Measurements from ENCODE around the gene EML6.

DNA sequence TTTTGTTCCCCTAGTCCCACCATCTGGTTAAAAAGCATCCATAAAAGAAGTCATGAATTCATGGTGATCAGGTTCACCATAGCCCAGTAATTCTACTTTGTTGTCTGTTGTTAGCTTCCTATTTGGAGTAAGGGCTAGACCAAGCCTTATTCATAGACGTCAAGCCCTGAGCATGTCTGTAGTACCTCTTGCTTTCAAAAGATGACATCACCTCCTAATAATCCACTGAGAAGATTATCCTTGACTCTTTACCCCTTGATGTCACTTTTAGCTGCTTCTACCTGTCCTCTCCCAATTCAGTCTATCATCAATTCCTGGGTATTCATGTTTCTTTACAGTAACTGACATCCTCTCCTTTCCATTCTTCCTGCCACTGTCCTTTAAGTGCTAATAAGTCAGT is 90.1 kb downstream of the EML6 start:
- TF ChIP-seq, protein P1, sequence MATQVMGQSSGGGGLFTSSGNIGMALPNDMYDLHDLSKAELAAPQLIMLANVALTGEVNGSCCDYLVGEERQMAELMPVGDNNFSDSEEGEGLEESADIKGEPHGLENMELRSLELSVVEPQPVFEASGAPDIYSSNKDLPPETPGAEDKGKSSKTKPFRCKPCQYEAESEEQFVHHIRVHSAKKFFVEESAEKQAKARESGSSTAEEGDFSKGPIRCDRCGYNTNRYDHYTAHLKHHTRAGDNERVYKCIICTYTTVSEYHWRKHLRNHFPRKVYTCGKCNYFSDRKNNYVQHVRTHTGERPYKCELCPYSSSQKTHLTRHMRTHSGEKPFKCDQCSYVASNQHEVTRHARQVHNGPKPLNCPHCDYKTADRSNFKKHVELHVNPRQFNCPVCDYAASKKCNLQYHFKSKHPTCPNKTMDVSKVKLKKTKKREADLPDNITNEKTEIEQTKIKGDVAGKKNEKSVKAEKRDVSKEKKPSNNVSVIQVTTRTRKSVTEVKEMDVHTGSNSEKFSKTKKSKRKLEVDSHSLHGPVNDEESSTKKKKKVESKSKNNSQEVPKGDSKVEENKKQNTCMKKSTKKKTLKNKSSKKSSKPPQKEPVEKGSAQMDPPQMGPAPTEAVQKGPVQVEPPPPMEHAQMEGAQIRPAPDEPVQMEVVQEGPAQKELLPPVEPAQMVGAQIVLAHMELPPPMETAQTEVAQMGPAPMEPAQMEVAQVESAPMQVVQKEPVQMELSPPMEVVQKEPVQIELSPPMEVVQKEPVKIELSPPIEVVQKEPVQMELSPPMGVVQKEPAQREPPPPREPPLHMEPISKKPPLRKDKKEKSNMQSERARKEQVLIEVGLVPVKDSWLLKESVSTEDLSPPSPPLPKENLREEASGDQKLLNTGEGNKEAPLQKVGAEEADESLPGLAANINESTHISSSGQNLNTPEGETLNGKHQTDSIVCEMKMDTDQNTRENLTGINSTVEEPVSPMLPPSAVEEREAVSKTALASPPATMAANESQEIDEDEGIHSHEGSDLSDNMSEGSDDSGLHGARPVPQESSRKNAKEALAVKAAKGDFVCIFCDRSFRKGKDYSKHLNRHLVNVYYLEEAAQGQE (IDR thresholded peaks at IDR 0.05; ENCODE audit: low read depth, low read length): no peak
- TF ChIP-seq EP300 (IDR thresholded peaks at IDR 0.05; ENCODE audit: borderline replicate concordance in 1 of 2, low read depth in 1 of 2, low read length in 1 of 2): no peak
- TF ChIP-seq USF2 (IDR thresholded peaks at IDR 0.05; ENCODE audit: borderline replicate concordance, low read depth, low read length): no peak
- TF ChIP-seq, protein P2, sequence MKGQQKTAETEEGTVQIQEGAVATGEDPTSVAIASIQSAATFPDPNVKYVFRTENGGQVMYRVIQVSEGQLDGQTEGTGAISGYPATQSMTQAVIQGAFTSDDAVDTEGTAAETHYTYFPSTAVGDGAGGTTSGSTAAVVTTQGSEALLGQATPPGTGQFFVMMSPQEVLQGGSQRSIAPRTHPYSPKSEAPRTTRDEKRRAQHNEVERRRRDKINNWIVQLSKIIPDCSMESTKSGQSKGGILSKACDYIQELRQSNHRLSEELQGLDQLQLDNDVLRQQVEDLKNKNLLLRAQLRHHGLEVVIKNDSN (IDR thresholded peaks at IDR 0.05; ENCODE audit: borderline replicate concordance, low read depth): no peak
- TF ChIP-seq SIN3A (IDR thresholded peaks at IDR 0.05; ENCODE audit: borderline replicate concordance, low read depth, low read length): no peak
- TF ChIP-seq CHD2 (IDR thresholded peaks at IDR 0.05; ENCODE audit: low read length, partially characterized antibody): no peak
- TF ChIP-seq, protein P3, sequence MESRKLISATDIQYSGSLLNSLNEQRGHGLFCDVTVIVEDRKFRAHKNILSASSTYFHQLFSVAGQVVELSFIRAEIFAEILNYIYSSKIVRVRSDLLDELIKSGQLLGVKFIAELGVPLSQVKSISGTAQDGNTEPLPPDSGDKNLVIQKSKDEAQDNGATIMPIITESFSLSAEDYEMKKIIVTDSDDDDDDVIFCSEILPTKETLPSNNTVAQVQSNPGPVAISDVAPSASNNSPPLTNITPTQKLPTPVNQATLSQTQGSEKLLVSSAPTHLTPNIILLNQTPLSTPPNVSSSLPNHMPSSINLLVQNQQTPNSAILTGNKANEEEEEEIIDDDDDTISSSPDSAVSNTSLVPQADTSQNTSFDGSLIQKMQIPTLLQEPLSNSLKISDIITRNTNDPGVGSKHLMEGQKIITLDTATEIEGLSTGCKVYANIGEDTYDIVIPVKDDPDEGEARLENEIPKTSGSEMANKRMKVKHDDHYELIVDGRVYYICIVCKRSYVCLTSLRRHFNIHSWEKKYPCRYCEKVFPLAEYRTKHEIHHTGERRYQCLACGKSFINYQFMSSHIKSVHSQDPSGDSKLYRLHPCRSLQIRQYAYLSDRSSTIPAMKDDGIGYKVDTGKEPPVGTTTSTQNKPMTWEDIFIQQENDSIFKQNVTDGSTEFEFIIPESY (IDR thresholded peaks at IDR 0.05; ENCODE audit: borderline replicate concordance, low read depth): no peak
- TF ChIP-seq MEF2A (IDR thresholded peaks at IDR 0.05; ENCODE audit: borderline replicate concordance, low read depth): no peak

All from SK-N-SH (cell line).